ENCODE results near the gene CPT1A.

DNA sequence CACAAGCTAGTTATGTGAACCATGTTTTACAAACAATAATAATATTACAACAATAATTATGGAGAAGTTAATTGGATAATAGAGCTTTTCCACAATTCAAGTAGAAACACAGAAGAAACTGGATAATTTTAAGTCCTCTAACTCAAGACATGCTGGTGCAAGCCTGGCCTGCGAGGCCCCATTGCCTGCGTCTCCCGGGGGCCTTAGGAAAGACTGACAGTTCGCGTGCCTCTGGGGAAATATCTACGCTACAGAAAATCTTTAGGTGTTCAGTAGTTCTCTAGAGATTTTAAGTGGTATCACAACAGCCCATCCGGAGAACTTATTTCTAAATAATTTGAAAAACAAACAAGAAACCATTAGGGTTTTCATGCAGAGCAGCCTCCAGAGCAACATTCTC lies 134.2 kb downstream of the CPT1A start:
- TF ChIP-seq CTCF (IDR thresholded peaks at IDR 0.05) (no peak), POLR2A (IDR thresholded peaks at IDR 0.05) (no peak)

Data from ovary (tissue), 3 donors.